ENCODE measurements around the gene ASCC3. TPM values are rescaled to one million over a fixed set of nuclear protein-coding genes. Genes with fewer than 3 reads are reported as not detected.
"Not testable (repeated sequence)": the region's sequence is repeated elsewhere in the genome, so short reads cannot be mapped to it uniquely, and the experiment has no call there.

ASCC3 gene
- polyA plus RNA-seq, 2 of the 4 experiments (the other 2 are of a cell fraction), result 17.4 to 35.3 TPM

DNA sequence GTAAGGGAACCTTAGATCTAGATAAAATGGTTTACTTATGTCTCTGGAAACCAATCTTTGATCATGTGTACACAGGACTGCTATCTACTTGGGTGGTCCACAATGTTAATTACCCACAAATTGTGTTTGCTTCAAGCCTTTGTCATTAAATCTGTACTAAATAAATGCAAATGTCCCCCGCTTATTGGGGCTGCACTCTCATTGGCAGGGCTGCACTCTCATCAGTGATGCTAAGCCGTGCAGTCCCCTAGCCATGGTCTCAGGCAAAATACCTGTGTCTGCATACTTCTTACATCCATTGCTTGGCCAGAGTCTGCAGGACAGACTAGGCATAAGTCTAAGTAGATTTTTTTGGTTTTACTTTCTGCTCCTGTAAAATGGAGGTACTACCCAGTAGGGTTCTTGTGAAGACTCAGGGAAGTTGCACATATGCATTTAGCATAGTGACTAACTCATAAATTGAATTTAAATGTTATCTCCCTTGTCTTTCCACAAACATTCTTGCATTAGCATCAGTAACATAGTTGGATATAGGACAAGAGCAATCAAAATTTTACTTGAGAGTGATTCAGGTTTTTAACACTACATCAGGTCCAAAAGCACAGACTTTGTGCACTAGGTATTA, 117.4 kb downstream of the ASCC3 start (continued):
- TF ChIP-seq TP53 (CRISPR knock-in tag; IDR thresholded peaks at IDR 0.05) (no peak), CEBPB (IDR thresholded peaks at IDR 0.05) (no peak), KDM1A (IDR thresholded peaks at IDR 0.05; ENCODE audit: low read depth) (no peak)
- TF ChIP-seq, protein P1, sequence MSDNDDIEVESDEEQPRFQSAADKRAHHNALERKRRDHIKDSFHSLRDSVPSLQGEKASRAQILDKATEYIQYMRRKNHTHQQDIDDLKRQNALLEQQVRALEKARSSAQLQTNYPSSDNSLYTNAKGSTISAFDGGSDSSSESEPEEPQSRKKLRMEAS (IDR thresholded peaks at IDR 0.05), result no peak
- TF ChIP-seq, protein P2, sequence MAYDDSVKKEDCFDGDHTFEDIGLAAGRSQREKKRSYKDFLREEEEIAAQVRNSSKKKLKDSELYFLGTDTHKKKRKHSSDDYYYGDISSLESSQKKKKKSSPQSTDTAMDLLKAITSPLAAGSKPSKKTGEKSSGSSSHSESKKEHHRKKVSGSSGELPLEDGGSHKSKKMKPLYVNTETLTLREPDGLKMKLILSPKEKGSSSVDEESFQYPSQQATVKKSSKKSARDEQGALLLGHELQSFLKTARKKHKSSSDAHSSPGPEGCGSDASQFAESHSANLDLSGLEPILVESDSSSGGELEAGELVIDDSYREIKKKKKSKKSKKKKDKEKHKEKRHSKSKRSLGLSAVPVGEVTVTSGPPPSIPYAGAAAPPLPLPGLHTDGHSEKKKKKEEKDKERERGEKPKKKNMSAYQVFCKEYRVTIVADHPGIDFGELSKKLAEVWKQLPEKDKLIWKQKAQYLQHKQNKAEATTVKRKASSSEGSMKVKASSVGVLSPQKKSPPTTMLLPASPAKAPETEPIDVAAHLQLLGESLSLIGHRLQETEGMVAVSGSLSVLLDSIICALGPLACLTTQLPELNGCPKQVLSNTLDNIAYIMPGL (CRISPR knock-in tag; IDR thresholded peaks at IDR 0.05; ENCODE audit: borderline replicate concordance), result no peak

DNA sequence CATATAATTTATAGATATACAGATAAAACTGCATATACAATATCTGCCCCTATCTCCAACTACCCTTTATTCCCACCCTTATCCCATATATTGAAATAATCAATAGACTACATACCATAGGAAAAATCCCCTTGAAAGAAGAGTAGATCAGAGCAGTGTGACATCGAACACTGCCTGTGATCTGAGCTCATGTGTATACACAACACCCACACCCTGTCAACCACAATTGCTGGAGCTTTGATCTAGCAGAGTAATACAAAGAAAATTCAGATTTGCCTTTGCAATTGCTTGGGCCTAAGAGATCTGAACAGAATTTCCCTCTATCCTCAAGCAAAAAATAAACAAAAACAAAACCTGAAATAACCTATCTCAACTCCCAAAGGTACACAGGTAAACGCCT, 119.3 kb downstream of the ASCC3 start:
- no peak for FAIRE-seq
- no peak for ATAC-seq
- H3K27ac ChIP-seq, result no peak overlapping the region
- TF ChIP-seq RCOR1 (IDR thresholded peaks at IDR 0.05; ENCODE audit: low read depth, low read length), result no peak
- TF ChIP-seq CBX2 (IDR thresholded peaks at IDR 0.05; ENCODE audit: borderline replicate concordance, low read depth), result no peak
- no peak for TF ChIP-seq NR3C1 (IDR thresholded peaks at IDR 0.05)
- TF ChIP-seq MAZ (IDR thresholded peaks at IDR 0.05; ENCODE audit: borderline replicate concordance, low read depth, low read length), result no peak
- no peak for TF ChIP-seq HEYL (CRISPR knock-in tag; IDR thresholded peaks at IDR 0.05)
- TF ChIP-seq SREBF2 (IDR thresholded peaks at IDR 0.05), result no peak
- no peak for TF ChIP-seq RNF2 (IDR thresholded peaks at IDR 0.05; ENCODE audit: borderline replicate concordance, low read depth)
- TF ChIP-seq FOSB (CRISPR knock-in tag; IDR thresholded peaks at IDR 0.05), result no peak
- TF ChIP-seq RFX5 (IDR thresholded peaks at IDR 0.05), result no peak
- TF ChIP-seq CBX8 (IDR thresholded peaks at IDR 0.05), result no peak
- H3K4me1 ChIP-seq, result no peaks in the 10 kb centered on the region
- no peak overlapping the region for H3K4me2 ChIP-seq
- CTCF ChIA-PET, result no interaction called here
- no peak for DNase-seq (ENCODE audit: low read depth in 1 of 2, low spot score in 1 of 2)
- H3K9me3 ChIP-seq, result no peaks in the 10 kb centered on the region
- POLR2A ChIA-PET, result no interaction called here
- WGBS (ENCODE audit: missing lambda C conversion rate), result 97% methylated on average over 2 of the region's 2 CpGs
- H3K4me3 ChIP-seq, result no peak overlapping the region

DNA sequence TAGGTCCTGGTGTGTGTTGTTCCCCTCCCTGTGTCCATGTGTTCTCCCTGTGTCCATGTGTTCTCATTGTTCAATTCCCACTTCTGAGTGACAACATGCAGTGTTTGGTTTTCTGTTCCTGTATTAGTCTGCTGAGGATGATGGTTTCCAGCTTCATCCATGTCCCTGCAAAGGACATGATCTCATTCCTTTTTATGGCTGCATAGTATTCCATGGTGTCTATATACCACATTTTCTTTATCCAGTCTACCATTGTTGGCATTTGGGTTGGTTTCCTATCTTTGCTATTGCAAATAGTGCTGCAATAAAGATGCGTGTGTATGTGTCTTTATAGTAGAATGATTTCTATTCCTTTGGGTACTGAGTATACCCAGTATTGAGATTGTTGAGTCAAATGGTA, 122.7 kb downstream of the ASCC3 start:
- DNase-seq (ENCODE audit: low read depth in 1 of 2, low spot score in 1 of 2); FAIRE-seq: not testable (repeated sequence)
- 100% methylated on average over 1 of the region's 1 CpG for WGBS (ENCODE audit: missing lambda C conversion rate)

DNA sequence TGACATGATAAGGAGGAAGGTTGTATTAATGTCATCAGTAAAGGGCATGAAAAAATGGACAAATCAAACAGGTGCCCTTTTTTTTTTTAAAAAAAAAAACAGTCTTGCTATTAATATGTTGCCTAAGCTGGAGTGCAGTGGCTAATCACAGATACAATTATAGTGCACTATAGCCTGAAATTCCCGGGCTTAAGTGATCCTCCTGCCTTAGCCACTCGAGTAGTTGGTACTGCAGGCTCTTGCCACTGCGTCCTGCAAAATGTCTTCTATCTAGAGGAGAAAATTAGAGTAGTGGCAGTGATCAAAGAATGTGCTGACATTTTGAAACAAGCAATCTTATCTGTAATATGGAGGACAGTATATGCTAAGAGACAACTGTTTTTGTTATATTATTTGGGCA, 127.7 kb downstream of the ASCC3 start:
- Histone ChIP-seq H3K4me2 (no peak overlapping the region), H3K4me3 (no peak overlapping the region), H3K27ac (no peak overlapping the region), H3K4me1 (0 out of 3 replicates have a peak, but pooled peaks cover 4% of the 10 kb centered on the region), H3K9me3 (no peaks in the 10 kb centered on the region)
- 84% methylated on average over 3 of the region's 3 CpGs for WGBS (ENCODE audit: missing lambda C conversion rate)
- TF ChIP-seq USF2 (IDR thresholded peaks at IDR 0.05) (no peak), NPAS2 (CRISPR knock-in tag; IDR thresholded peaks at IDR 0.05; ENCODE audit: borderline replicate concordance) (no peak), RARB (CRISPR knock-in tag; IDR thresholded peaks at IDR 0.05) (no peak), HOXB5 (CRISPR knock-in tag; IDR thresholded peaks at IDR 0.05) (no peak), ZFP36 (IDR thresholded peaks at IDR 0.05; ENCODE audit: borderline replicate concordance, partially characterized antibody) (no peak), FOXS1 (CRISPR knock-in tag; IDR thresholded peaks at IDR 0.05) (no peak), SREBF2 (IDR thresholded peaks at IDR 0.05) (no peak), RNF2 (IDR thresholded peaks at IDR 0.05; ENCODE audit: borderline replicate concordance, low read depth) (no peak), EP300 (IDR thresholded peaks at IDR 0.05) (no peak), JUNB (IDR thresholded peaks at IDR 0.05) (no peak)
- TF ChIP-seq, protein P3, sequence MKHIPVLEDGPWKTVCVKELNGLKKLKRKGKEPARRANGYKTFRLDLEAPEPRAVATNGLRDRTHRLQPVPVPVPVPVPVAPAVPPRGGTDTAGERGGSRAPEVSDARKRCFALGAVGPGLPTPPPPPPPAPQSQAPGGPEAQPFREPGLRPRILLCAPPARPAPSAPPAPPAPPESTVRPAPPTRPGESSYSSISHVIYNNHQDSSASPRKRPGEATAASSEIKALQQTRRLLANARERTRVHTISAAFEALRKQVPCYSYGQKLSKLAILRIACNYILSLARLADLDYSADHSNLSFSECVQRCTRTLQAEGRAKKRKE (CRISPR knock-in tag; IDR thresholded peaks at IDR 0.05; ENCODE audit: low read depth), result no peak
- ATAC-seq, result no peak
- ChIA-PET POLR2A (no interaction called here), CTCF (no interaction called here)
- no peak for FAIRE-seq
- DNase-seq (ENCODE audit: low read depth in 1 of 2, low spot score in 1 of 2), result no peak

More for the DNA sequence above, 122.7 kb downstream of the ASCC3 start:
- H3K4me2 ChIP-seq, H3K4me3 ChIP-seq, H3K4me1 ChIP-seq, CTCF ChIA-PET, ATAC-seq, H3K9me3 ChIP-seq, H3K27ac ChIP-seq, POLR2A ChIA-PET: not testable (repeated sequence)
